H4 (cell line): Measurements from ENCODE around the gene OLFM2. TPM values are rescaled to one million over a fixed set of nuclear protein-coding genes. Genes with fewer than 3 reads are reported as not detected.
A peak's percentile ranks its signal among the peaks of the same experiment; 100 is the strongest.

ENCODE experiments used
- DNase-seq: peaks from one replicate; pipeline ENCODE4 v3.0.0-alpha.2; 2015; ENCODE audit warnings: low spot score
- total RNA-seq: library from RNA; depleted of rRNA; stranded (reverse); fragments of >200 nt; shearing (Covaris generic); gene quantifications from 2 replicates; pipeline ENCODE4 v1.2.3, GENCODE V29; 2014

Gene OLFM2
- total RNA-seq, 1 experiment from 2014 or later, result 17.3 TPM

DNA sequence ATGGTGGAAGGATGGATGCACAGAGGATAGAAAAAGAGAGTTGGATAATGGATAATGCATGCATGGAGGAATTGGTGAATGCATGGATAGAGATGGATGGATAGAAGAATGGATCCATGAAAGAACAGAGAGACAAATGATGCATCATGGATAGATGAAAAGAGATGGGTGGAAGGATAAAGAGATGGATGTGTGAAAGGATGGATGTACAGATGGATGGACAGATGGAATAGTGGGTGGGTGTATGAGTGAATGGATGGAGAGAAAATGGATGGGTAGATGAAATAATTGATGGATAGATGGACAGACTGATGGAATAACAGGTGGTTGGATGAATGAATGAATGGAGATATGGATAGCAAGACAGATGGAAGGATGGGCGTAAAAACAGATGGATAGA lies 25.7 kb downstream of the OLFM2 start:
- DNase-seq, result no peak

DNA sequence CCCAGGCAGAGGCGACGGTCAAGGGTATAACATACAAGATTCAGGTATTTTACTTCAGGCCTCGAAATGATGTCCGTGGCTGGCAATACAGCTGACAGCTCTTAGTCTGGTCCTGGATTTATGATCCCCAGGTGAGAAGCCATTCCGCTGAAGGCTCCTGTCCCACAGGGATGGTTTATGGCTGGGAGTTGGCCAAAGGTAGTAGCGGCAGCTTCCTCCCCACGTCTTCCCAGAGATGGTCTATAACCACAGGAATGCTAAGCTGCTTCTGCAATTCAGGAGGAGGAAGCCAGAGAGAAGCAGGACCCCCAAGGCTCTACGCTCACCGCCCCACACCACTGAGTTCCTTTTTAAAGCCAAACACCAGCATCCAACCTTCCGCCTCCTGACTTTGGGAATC lies 27.1 kb downstream of the OLFM2 start:
- no peak for DNase-seq

DNA sequence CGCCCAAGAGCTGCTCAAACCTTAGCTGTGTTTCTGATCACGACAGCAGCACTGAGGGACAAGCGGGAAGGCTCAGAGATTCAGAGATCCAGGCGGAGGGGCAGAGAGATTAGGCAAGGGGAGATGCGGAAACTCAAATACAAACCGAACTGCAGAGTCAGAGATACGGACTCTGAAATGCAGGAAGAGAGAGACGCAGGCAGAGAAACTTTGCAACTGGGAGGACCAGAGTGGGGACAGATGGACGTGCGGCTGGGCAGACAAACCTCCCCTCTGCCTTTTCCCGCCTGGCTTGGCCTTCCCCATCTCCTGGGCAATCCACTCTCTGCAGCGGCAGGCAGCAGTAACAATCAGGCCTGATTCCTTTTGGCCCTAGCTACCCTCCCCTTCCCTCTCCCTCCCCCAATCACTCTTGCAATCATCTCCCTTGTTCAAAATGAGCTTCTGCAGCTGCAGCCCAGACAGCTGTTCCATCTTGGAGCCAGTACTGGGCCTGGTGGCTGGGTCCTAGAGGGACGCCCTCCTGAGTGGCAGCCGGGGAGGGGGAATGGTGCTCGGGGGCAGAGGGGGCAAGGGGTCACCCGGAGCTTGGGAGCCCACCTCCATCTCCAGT lies 29.7 kb downstream of the OLFM2 start:
- no peak for DNase-seq

DNA sequence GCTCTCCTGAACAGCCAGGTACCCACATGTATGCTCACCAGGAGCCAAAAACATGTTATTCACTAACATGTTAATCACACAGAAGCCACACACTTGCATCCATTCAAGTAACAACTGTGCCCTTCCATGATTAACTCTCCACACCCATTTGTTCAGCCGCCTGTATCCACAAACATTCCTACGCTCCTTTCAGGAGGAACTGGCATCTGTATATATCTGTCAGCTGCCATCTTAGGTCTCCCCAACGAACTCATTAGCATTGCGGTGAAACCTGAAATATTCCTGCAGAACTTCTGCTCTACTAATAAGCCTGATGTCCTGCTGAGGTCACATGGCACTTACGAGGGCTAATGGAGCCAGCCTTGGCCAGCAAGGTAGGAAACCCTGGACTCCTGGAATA lies 33.0 kb downstream of the OLFM2 start:
- no peak for DNase-seq

DNA sequence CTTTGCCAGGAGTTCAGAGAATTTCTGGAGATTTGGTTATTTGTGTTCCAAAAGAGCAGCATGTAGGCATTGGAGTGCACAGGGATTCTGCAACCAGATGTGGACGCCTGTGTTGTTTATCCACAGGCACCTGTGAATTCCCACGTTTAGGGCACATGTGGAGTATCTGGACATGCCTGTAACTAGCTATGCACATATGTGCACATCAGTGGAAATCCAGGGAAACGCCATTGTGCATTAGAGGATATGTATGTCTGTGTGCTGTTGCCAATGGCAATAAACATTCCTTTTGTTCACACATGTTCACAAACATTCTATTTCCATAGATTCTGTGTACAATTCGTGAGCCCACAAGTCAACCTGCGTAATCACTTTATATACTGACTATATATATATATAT lies 34.7 kb downstream of the OLFM2 start:
- no peak for DNase-seq

DNA sequence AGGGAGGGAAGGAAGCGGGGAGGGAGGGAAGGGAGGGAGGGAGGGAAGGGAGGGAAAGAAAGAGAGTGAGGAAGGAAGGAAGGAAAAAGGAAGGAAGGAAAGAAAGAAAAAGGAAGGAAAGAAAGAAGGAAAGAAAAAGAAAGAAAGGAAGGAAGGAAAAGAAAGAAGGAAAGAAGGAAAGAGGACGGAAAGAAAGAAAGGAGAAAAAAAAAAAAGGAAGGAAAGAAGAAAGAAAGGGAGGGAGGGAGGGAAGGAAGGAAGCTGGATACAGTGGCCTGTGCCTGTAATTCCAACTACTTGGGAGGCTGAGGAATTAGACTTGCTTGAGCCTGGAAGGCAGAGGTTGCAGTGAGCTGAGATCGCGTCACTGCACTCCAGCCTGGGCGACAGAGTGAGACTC lies 35.3 kb downstream of the OLFM2 start:
- DNase-seq, result no peak

DNA sequence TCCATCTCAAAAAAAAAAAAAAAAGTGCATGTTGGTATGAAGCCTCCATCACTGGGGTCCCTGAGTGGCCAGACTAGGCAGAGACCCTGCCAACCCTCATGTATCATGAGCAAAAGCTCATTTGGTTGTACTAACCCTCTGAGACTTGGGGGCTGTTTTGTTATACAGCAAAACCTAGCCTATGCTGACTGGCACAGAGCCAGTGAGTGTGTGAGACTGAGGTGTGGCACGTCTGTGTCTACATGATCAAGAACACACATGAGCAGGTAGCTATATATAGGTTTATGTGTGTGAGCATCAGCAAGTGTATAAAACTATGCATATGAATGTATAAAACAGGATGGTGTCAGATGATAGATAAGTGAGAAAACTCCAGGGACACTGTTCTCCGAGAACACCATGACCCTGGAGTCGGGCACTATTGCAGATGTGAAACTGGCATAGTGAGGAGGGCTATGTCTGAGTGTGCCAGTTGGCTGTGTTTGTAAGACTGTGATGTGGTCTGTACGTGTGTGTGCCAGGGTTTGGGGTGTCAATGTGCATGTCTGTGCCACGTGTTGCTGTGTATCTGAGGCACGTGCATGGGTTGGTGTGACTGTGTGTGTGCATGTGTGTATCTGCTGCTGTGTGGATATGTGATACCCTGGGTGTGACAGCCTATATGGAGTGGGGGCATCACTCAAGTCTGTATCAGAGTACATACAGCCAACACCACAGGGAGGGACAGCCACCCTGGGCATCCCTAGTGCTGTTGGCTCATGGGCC lies 44.5 kb downstream of the OLFM2 start:
- DNase-seq, result no peak

DNA sequence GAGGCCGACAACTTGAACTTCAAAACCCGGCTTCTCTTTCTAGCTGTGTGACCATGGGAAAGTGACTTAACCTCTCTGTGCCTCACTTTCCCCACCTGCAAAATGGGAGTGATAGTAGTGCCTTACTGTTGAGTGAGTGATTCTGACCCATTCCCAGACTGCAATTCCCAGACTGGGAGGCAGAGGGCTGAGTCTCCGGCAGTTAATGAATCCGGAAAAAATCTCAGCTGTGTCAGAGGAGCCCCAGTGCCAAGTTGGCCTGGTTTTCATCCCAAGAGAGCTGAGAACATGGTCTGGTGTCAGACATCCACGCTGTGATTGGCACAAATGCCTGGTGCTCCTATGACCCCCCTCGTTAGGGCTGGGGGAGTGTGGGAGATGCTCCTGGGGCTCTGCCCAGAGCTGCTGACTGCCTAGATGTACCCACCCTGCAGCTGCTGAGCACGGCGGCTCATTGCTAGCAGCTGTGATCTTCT lies 51.2 kb downstream of the OLFM2 start:
- no peak for DNase-seq

DNA sequence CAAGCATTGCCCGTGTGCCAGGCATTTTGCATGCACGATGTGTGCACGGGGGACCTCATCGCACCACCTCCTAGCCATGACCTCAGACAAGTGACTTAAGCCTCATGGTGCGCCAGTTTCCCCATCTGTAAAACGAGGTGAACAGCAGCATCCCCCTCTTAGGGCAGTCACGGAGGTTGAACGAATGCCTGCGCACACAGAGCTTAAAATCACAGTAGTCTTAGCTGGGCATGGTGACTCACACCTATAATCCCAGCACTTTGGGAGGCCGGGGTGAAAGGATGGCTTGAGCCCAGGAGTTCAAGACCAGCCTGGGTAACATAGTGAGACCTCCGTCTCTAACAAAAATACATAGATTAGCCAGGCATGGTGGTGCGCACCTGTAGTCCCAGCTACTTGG lies 52.6 kb downstream of the OLFM2 start:
- DNase-seq, result no peak

DNA sequence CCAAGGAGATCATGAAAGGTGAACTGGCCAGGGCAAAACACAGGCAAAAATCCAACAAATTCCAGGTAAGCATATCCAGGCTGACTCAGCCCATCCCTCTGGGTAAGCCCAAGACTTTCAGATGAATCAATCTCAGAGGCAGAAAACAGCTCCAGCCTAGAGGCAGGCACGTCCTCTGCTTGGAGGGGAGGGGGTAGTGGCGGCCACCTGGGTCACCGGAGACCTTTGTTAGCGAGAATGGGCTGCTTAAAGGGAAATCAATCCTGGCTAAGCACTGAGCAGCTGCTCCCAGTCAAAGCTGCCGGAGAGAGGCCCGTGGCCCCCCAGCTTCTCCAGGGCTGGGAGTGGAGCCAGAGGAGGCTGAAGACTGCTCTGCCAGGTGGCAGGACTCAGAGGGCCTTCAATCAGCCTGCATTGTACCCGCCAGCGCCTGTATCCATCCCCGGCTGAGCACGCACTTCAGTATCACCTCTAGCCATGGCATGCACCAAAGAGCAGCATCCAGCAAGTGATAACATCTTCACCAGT lies 53.0 kb downstream of the OLFM2 start:
- no peak for DNase-seq

DNA sequence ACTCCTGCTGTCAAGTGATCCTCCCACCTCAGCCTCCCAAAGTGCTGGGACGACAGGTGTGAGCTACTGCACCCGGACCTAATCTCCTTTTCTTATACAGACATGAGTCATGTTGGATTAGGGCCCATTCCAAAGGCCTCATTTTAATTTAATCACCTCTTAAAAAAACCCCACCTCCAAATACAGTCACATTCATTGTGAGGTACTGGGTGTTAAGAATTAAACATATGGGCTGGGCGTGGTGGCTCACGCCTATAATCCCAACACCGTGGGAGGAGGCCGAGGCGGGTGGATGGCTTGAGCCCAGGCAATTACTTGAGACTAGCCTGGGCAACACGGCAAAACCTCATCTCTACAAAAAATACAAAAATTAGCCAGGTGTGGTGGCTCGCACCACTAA lies 54.6 kb downstream of the OLFM2 start:
- no peak for DNase-seq

DNA sequence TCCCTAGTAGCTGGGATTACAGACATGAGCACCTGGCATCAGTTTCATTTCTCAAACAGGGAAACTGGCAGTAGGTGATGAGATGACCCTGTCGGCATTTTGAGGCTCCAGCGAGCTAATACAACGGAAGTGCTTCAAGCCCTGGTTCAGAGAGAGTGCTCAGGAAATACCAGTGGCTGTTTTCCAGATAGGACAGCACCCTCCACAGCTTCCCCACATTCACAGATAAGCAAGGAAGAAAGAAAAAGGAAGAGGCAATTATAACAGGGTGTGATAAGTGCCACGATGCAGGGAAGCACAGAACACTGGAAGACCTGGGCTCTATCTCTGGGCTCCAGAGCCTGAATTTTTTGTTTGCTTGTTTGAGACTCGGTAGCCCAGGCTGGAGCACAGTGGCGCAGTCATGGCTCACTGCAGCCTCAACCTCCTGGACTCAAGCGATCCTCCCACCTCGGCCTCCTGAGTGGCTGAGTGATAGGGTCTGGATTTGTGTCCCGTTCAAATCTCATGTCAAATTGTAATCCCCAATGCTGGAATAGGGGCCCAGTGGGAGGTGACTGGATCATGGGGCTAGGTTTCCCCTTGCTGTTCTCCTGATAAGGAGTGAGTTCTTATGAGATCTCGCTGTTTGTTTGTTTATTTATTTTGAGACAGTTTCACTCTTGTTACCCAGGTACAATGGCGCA lies 57.7 kb downstream of the OLFM2 start:
- DNase-seq, result no peak

DNA sequence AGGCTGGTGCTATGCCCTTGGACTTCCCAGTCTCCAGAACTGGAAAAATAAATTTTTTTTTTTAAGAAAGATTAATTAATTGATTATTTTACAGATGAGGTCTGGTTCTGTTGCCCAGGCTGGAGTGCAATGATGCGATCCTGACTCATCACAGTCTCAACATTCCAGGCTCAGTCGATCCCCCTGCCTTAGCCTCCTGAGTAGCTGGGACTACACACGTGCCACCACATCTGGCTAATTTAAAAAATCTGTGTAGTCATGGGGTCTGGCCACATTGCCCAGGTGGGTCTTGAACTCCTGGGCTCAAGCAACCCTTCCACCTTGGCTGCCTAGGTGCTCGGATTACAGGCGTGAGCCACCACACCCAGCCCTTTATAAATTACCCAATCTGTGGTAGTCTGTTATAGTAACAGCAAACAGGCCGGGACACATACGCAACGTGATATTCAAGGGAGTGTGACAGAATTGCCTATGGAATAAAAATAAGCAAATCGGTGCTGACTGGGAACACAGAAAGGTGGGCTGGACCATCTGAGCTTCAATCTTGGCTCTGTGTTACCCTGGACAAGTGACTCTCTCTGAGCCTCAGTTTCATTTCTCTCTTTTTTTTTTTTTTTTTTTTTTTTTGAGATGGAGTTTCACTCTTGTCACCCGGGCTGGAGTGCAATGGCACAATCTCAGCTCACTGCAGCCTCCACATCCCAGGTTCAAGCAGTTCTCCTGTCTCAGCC lies 58.4 kb downstream of the OLFM2 start:
- peak; percentile 25 for DNase-seq

DNA sequence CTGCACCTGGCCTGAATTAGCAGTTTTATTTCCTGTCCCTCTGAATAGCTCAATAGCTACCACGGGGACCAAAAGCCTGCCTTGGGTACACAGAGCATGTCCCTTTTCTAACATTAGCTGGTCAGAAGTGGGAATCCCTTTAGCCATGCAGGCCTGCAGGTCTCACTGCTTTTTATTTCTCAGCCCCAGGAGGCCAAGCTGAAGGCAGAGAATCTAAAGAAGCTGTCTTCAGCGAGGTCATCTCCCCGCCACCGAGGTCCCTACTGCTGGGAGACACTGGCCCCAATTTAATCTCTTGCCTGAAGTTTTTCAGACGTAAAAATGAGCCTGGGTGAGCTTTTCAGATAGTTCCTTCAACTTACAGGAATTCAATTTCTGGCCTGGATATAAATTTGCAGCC lies 60.5 kb downstream of the OLFM2 start:
- DNase-seq, result no peak

DNA sequence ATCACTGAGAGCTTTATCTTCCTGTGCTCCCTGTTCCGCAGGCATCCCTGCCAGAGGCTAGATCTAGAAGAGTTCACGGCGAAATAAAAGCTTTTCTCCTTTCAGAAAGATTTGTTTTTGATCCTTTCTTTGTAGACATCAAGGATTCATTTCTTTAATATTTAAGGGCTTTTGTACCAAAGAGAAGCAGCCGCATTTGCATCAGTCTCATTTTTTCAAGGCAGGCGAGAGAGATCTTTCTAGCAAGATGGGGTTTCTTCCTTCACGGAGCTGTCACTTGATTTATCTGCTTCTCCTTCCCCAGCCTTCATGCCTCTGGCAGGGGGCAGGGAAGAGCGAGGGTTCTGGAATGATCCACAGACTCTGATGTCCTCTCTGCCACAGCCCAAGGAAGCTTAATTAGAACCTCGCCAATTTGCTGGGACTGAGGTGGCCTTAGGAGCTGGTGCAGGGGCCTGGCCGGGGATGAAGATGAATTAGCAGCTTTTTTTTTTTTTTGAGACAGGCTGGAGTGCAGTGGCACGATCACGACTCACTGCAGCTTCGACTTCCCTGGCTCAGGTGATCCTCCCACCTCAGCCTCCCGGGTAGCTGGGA lies 61.2 kb downstream of the OLFM2 start:
- no peak for DNase-seq

DNA sequence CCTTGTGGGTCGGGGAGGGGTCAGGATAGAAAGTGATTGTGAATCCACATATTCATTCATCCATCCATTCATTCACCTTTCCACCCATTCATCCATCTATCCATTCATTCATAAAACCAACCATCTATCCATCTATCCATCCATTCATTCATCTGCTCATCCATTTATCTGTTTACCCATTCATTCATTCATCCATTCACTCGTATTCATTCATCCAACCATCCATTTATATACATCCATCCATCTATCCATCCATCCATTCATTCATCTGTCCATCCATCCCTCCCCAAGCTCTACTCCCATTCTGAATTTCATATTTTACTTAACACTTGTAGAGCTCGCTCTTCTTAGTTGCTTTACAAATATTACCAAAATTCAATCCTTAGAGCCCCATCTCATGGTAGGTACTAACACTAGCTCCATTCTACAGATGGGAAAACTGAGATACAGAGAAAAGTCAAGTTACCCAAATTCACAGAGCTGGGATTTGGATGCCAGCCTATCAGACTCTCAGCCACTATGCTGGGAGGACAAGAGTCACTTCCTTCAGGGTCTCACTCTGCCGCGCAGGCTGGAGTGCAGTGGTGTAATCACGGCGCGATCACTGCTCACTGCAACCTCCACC lies 63.6 kb downstream of the OLFM2 start:
- DNase-seq, result no peak

DNA sequence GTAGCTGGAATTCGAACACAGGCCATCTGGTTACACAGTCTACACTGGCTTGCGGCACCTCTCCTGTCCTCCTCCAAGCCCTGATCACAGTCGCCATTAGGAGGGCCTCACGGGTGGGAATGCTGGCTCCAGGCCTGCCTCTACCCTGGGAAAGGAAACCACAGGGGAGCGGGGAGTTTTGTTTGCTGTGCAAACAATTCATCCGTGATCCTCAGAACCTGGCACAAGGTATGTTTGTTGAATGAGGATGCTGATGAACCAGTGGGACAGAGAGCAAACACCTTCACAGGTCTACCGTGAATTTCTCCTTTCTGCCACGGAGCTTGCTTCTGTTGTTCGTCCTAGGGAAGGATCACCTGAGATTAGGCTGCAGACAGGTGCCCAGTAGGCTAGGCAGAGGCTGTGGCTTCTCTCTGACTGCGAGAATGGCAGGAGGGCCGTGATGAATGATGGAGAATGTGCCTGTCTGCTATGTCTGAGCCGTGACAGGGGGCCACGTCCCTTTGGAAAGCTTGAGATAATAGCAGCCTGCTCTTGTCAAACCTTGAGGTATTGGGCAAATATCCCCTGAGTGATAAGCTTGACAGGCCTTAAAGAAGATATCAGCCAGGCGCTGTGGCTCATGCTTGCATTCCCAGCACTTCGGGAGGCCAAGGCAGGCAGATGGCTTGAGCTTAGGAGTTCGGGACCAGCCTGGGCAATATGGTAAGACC lies 64.5 kb downstream of the OLFM2 start:
- no peak for DNase-seq

DNA sequence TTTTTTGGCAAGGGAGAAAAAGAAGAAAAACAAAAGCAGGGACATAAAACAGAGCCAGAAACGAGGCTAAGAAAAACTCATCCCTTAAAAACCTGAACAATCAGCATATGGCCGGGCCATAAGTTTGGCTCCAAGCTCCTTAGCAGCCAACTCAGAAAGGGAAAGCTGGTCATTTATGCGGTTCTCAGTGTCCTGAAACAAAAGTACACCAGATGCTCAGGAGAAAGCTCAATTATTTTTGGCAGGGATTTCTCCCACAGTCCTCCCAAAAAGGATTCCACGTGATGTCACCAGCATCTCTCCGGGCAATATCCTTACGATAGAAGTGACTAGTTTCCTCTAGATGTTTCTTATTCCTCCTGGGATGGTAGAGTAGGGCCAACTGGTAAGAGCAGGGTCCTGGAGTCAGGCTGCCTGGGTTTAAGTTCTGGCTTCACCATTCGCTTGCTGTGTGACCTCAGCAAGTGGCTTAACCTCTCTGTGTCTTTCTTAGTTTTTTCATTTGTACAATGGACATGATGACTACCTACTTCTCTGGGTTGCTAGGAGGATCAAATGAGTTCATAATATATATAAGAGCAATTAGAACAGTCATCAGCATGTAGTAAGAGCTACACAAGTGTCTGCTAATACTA lies 67.2 kb downstream of the OLFM2 start:
- DNase-seq, result no peak

DNA sequence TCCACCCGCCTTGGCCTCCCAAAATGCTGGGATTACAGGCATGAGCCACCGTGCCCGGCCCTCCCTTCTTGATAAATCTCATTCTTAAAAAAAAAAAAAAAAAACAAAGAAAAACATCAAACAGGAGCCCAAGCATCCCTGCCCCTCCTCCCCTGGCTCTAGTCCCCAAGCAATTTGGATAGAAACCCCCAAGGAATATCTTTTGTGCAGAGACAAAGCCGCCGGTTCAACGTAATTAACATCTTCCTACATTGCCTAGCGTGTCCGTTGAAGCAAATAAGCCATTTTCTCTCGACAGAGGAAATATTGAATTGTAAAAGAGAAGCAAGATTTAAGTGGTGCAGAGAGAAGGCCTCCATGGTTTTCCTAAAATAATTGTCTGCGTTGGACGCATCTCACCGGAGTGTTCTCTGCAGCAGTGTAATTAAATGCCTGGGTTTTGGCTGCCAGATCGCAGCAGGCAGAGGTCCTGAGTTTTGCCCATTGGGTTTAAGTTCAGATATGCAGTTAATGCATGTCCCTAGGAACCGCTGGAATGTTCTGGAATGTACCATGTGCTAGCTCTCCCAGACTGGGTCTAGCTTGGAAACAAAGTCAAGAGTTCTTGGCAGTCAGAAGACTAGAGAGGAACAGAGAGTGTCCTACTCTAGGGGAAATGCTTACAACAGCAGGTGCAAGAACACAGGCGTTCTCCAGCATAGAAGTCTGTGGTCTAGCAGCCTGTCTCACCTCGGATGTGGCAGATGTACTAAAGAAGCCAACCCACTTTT lies 70.4 kb downstream of the OLFM2 start:
- no peak for DNase-seq
